Inferior parietal cortex (tissue), 1 donor: ENCODE measurements around the gene KIF3C.
"Not testable (repeated sequence)": the region's sequence is repeated elsewhere in the genome, so short reads cannot be mapped to it uniquely, and the experiment has no call there.

Source experiments
- DNase-seq: peaks from one replicate; pipeline ENCODE4 v3.0.0-alpha.2; 2016; ENCODE audit errors: extremely low spot score

The KIF3C gene

GRCh38 chr2:25982273-25982967 lies at the start of gene KIF3C:
Gene KIF3C (minus strand): TSS chr2:25982497. CDS start chr2:25981917, 580 bp downstream.
- peak; percentile 78 for DNase-seq

- not testable (repeated sequence) for DNase-seq
Measured at GRCh38 chr2:26028083-26028482, 45.8 kb upstream of the KIF3C start.

DNA sequence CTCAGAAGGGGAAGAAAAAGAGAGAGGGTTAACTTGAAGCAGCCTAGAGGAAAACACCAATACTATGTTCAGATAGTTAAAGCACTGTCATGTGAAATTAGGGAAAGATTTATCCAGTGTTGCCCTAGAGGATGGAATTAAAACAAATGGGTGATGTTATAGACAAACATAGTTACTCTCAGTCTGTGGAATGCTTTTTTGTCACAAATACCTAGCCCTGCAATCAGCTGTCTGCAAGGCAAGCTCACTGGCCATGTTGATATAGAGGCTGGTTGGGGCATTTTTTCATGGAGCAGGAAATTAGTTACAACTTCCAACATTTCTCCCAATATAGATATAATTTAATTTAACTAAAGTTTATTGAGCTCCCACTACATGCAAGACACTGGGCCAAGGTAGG lies 43.2 kb upstream of the KIF3C start:
- DNase-seq = no peak

- DNase-seq = no peak
Measured at GRCh38 chr2:26024260-26024659, 42.0 kb upstream of the KIF3C start.

GRCh38 chr2:26020231-26020640 lies 37.9 kb upstream of the KIF3C start:
- no peak for DNase-seq

- peak; percentile 63 for DNase-seq
Measured at GRCh38 chr2:26018184-26019055, 36.1 kb upstream of the KIF3C start.

- no peak for DNase-seq
Measured at GRCh38 chr2:26017464-26018183, 35.3 kb upstream of the KIF3C start.

- not testable (repeated sequence) for DNase-seq
Measured at GRCh38 chr2:26016706-26017045, 34.4 kb upstream of the KIF3C start.

DNA sequence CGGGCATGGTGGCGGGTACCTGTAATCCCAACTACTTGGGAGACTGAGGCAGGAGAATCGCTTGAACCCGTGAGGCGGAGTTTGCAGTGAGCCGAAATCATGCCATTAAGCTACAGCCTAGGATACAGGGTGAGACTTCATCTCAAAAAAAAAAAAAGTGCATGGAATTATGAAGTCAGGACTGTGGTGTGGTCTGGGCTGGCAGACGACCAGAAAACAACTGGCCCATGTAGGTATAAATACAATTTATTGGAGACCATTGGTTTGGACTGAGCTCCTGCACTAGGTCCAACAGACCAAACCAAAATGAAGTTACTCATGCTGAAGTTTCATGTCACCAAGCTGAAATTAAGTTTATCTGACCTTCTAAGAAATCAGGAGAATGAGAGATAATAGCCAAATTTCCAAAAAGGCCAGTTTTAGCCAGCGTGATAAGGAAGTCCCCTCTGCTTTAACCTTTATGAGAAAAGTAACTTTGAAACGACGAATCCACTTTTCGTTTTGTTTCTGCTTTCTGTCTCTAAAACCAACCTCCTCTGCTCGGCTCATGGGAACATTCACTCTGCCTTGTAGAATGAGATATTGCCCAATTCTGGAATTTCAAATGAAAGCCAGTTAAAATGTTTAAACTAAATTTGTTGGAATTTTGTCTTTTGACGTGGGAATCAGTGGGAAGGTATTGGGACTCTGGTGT lies 33.9 kb upstream of the KIF3C start:
- no peak for DNase-seq

GRCh38 chr2:26013668-26014067 lies 31.4 kb upstream of the KIF3C start:
- DNase-seq = no peak

GRCh38 chr2:26011990-26012856 lies 29.9 kb upstream of the KIF3C start:
- DNase-seq = no peak

- no peak for DNase-seq
Measured at GRCh38 chr2:26011609-26011989, 29.3 kb upstream of the KIF3C start.

GRCh38 chr2:26010943-26011342 lies 28.6 kb upstream of the KIF3C start:
- DNase-seq = no peak

DNA sequence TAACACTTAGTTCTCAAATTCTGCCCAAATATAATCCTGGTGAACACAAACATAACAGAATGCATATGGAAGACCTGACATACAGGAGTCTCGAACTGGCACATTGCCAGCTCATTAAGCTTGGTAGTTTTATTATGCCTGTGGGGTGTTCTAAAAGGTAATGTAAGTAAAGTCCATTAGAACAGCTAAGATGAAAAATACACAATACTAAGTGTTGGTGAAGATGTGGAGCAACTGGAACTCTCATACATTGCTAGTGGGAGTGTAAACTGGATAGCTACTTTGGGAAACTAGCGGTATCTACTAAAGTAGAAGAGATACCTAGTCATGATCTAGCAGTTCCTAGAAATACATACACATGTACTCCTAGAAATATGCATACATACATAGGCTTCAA lies 27.3 kb upstream of the KIF3C start:
- no peak for DNase-seq

DNA sequence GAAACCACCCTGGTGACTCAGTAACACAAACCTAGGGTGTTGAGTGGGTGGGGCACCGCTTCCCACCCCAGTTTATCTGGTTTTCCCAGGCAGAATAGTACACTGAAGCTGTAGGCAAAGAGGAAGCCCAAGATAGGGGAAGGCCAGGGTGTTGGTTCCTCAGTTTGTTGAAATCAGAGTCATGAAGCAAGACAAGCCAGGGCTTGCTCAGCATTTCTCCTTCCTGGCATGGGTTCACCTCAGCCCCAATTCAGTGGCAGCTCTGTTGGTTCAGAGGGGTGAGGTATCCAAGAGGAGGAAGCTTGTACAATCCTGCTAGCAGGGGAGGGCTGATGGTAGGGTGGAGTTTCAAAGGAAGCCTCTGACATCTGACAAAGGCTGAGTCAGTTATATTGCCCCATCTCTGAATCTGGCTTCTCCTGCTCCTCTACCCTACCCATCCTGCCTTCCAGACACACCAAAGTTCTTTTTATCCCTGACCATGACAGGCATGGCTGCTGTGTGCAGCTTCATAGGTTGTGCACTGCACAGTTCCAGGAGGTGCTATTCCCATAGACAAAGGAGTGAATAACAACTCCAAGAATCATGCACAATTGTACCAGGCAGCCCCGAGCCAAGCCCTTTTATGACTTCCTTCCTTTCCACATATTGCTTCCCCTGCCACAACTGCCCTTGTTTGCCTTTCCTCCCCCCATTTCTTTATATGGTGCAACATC lies 26.7 kb upstream of the KIF3C start:
- no peak for DNase-seq

DNA sequence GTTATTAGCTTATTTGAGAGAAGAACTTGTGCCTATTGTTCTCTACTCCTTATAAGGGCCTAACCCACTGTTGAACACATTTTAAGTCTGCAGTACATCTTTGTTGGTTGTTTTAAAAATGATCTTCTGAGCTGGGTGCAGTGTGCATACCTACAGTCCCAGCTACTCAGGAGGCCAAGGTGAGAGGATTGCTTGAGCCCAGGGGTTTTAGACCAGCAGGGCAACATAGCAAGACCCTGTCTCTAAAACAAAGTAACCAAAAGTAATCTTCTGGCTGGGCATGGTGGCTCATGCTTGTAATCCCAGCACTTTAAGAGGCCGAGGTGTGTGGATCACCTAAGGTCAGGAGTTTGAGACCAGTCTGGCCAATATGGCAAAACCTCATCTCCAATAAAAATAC lies 25.8 kb upstream of the KIF3C start:
- DNase-seq = no peak

DNA sequence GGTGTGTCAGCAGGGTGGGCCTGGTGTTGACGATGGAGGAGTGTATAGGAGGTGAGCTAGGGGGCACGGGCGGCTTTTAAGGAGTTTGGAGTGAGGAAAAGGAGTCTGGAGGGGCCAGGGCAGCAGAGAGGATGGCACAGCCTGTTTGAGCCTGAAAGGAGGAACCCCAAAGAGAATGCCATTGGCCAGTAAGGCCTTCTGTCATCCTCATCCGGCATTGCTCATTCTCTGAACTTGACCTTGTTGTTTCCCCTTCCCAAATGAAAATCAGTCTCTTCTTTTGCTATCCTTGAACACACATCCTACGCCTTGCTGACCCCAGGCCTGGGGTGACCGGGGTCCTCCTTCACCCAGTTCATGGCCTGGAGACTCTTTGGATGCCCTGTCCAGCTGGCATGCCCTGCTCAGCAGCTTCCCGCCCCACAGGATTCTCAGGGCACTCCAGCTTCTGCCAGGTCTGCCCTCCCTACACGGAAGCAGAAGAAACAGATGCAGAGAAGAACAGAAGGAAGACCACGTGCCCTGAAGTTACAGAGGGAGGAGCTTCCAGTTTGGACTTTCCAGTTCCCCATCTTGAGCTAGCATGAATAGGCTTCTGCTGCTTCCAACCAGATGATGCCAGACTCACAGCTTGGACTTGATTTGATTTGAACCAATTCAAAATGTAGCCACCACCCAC lies 20.5 kb upstream of the KIF3C start:
- no peak for DNase-seq

DNA sequence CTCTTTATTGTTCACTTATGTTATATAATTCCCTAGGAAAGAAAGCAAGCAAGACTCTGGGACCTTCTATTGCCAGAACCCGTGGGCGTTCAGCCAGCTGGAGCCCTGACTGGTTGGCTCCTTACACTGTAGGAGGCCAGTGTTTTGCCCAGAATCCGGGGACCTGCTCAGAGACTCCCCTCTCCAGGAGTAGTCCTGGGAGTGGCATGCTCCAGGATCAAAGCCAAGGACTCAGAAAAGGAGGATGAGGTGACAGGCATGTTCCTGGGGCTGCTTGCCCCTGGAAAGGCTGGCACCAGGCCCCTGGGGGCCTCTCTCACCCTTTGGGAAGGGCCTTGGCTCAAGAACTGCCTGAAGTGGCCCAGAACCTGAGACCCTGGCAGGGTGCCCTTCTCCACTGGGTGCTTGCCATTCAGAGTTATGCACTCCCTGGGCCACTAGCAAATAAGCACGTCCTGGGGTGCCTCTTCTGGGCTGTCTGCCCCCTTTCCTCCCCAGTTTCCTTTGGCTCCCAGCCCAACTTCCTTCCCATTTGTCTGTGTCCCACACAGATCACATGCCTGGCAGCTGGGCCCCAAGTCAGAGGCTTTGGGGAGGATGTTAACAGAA lies 19.6 kb upstream of the KIF3C start:
- DNase-seq = peak; percentile 73

GRCh38 chr2:26000561-26001082 lies 18.3 kb upstream of the KIF3C start:
- no peak for DNase-seq
